Medulla oblongata (tissue), 1 donor: ENCODE results near the gene KIF1A.
"Not testable (repeated sequence)": the region's sequence is repeated elsewhere in the genome, so short reads cannot be mapped to it uniquely, and the experiment has no call there.

Experiments used
- DNase-seq: peaks from one replicate; pipeline ENCODE4 v3.0.0-alpha.2; 2015; ENCODE audit errors: extremely low spot score

The KIF1A gene

DNA sequence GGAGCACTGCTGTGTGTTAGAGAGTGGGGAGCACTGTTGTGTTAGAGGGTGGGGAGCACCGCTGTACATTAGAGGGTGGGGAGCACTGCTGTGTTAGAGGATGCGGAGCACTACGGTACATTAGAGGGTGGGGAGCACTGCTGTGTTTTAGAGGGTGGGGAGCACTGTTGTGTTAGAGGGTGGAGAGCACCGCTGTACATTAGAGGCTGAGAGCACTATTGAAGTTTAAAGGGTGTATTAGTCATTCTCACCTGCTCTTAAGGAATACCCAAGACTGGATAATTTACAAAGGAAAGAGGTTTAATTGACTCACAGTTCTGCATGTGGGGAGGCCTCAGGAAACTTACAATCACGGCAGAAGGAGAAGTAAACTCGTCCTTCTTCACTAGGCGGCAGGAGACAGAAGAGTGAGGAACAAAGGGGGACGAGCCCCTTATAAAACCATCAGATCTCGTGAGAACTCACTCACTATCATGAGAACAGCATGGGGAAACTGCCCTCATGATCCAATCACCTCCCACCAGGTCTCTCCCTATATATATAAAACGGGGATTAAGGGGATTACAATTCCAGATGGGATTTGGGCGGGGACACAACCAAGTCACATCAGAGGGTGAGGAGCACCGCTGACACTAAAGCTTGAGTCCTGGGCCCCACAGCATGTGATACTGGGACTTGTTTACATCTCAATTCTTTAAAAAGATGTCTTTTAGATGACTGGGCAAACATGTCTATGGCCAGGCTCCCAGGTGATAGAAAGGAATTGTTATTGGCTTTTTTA lies 29.1 kb upstream of the KIF1A start:
- DNase-seq = no peak

DNA sequence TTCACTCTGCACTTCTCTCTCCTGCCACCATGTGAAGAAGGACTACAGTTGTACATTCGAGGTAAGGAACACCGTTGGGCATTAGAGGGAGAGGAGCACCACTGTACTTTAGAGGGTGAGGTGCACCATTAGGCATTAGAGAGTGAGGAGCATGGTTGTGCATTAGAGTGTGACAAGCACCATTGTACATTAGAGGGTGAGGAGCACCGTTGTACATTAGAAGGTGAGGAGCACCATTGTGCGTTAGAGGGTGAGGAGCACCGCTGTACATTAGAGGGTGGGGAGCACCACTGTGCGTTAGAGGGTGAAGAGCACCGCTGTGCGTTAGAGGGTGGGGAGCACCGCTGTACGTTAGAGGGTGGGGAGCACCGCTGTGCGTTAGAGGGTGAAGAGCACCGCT lies 27.8 kb upstream of the KIF1A start:
- no peak for DNase-seq

DNA sequence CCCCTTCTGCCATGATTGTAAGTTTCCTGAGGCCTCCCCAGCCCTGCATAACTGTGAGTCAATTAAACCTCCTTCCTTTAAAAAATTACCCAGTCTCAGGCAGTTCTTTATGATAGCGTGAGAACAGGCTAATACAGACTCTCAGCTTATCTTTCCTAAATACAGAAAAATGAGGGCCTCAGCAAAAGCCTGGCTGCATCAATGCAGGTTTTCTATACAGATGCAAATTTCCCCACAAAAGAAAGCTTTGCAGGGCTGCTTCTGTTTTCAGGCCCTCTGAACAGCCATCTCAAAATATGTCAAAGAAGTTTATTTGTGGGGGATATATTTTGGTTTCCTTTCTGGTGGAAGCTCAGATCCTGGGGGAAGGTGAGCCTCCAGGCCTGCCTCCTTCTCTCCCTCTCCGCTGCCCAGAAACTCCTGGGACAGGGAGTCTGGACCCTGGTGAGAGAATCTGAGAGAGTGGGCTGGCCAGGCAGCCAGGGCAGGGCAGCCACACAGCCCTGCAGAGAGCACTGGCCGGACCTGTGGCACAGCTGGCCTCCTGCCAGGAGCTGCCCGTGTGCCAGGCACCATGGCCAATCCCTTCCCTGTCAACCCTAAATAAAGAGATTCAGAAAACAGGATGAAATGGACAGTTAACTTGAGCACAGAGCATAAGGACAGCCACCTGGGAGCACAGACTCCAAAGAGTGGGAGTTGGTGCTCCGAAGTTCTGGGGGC lies 27.0 kb upstream of the KIF1A start:
- DNase-seq = no peak

DNA sequence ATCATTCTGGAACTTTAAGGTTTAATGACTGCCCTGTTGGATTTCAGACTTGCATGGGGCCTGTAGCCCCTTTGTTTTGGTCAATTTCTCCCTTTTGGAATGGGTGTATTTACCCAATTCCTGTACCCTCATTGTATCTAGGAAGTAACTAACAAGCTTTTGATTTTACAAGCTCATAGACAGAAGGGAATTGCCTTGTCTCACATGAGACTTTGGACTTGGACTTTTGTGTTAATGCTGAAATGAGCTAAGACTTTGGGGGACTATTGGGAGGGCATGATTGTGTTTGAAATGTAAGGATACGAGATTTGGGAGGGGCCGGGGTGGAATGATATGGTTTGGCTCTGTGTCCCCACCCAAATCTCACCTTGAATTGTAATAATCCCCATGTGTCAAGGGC lies 26.3 kb upstream of the KIF1A start:
- not testable (repeated sequence) for DNase-seq

DNA sequence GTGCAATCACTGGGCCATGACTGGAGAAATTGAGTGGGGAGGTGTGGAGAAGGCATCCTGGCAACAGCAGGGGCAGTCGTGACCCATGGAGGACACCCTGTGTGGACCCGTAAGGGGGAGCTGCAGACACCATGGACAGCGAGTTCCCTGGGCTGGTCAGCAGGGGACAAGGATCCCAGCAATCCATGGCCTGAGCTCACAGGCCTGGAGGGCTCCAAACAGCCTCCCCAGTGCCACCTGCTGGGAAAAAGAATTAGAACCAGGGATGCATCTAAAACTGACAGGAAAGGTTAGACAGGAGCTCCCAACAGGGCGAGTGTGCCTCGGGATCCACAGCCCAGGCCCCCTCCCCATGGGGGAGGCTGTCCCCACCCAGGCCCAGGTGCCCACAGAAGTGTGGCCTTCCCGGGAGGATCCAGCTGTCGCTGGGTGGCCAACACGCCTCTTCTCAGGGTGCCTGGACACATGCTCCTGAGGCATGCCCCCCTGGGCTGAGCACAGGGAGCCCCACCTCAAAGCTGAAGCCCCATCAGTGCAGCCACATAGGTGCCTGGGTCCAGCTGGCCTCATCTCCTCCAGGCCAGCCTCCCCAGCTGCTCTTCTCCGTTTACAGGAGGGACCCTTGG lies 20.5 kb upstream of the KIF1A start:
- peak; percentile 90 for DNase-seq

DNA sequence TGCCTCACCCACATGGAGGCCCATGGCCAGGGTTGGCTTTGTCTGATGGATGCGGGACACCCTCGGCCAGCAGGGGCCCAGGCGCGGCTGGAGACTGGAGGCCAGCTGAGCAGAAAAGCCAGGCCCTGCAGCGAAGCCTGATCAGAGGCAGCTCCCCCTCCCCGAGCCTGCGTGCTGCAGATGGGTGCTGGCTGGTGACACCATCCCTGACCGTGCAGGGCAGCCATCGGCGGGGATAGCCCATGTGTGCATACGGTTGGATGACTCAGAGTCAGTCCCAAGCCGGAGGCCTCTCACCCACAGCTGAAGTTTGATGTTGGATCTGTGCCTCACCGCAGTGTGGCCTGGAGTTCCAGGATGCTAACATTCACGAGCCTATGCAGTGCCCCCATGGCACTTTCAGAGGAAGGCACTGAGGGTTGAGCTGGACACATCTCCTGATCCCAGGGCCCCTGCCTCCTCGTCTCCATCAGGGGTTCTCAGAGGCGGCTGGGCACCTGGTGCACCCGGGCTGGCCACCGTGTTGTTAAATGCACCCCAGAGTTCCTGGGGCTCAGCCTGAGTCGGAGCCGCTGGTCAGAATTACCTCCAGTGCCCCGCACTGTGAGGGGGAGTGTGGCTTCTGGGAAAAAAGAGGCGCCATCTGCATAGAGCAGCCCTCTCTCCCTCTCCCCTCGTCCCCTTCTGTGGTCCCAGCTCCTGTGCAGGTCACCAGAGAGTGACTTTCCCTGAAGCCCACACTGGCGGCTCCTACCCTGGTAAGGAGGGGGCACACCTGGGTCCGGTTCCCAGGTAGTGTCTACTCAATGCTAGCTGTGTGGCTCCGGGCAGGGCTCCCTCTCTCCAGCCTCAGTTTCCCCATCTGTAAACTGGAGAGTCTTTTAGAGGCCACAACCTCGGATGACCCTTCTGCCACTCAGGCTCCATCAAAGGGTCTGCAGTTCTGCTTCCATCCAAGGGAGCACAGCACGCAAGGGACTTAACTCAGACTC lies 19.4 kb upstream of the KIF1A start:
- no peak for DNase-seq

DNA sequence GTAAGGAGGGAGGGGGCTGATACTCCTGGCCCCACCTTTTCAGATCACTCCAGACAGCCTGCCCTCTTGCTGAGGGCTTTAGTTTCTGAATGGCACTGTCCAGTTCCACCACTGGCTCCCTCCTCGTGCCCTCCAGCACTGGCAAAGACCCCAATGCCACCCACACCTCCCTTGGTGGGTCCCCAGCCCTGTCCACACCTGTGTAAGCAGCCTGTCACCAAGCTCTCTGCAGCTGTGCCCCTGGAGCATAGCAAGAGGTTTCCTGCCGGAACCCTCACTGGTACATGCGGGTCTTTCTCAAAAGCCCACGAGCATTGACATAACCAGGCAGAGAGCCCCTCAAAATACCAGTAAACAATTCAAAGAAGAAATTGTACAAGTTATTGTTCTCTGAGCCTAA lies 17.6 kb upstream of the KIF1A start:
- DNase-seq = no peak

DNA sequence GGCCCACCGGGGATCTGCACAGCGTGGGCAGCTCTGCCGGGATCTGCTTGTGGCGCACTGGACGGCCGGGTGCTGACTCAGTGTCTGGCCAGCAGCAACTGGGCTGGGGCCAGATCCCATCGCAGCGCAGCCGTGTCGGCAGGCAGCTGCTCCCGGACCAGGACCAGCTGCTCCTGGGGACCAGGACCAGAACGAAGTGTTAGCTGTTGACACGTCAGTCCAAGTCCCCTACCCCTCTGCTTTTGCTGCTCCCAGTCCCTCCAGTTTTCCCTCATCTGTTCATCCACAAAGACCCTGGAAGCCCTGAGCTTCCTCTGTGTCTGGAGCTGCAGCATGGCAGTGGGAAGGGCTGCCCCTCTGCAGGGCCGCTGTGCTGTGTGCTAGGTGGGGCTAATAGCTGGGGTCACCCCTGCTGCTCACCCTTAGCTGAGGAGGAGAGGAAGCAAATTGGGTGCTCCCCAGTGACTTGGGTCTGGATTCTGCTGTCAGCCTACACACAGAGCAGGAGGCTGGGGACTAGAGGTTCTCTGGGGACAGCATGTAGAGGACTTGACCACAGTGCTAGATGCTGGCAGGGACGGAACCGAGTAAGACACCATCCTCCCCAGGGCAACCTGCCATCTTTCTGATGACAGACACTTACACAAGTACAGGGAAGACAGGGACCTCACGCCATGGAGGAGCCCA lies 16.9 kb upstream of the KIF1A start:
- DNase-seq = peak; percentile 64

DNA sequence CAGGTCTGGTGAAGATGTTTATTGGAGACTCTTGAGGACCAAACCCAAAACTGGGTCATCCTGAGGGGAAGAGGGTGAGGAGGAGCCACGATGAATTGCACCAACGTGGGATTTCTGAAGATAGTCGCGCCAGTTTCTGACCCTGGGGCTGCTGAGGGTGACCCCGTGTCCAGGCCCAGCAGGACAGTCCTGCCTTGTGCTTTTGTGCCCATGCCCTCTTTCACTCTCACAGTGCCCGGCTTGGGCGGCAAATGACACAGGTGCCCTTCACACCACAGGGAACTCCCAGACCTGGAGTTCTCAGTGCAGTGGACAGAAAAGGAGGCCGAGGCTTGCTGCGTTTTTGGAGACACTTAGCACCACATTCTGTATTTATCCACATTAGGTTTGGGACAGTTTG lies 15.5 kb upstream of the KIF1A start:
- DNase-seq = no peak

DNA sequence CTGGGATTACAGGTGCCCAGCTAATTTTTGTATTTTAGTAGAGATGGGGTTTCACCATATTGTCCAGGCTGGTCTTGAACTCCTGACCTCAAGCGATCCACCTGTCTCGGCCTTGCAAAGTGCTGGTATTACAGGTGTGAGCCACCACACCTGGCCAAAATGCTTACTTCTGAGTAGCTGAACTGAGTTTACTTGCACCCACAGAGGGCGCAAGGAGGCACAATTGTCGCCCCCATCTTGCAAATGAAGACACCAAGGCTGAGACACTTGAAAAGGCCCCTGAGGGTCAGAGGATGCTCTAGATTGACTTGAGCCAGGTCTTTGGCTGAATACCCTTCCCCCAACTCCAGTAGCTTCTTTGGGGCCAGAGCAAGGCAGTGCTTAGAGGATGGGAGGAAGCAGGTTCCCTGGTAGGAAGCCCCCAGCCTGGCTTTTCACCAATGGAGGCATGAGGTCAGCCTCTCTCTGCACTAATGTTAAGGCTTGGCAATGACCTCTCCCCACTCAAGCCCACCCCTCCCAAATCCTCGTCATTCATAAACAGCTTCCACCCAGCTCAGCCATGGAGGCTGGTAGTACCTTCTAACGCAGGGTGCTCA lies 14.5 kb upstream of the KIF1A start:
- DNase-seq = no peak

DNA sequence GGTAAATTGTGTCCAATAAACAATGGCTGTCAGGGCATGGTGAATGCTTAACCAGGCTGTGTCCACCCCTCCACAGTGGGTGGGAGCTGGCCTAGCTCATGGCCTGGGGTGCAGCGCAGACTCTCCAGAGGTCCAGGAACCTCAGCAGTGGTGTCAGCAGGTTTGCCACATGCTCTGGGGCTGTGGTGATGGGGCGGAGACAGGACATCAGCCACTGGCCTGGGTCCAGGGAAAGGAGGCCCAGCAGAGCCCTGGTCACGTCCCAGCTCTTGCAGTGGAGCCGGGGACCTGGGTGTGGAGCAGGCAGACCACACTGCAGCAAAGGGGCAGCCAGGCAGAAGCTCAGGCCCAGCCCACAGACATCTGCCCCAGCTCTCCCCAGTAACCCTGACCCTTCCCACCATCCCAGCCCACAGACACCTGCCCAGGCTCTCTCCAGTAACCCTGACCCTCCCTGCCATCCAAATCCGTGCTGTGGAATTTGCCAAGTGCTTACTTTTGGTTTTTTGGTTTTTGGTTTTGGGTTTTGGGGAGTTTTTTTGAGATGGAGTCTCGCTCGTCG lies 13.8 kb upstream of the KIF1A start:
- no peak for DNase-seq

DNA sequence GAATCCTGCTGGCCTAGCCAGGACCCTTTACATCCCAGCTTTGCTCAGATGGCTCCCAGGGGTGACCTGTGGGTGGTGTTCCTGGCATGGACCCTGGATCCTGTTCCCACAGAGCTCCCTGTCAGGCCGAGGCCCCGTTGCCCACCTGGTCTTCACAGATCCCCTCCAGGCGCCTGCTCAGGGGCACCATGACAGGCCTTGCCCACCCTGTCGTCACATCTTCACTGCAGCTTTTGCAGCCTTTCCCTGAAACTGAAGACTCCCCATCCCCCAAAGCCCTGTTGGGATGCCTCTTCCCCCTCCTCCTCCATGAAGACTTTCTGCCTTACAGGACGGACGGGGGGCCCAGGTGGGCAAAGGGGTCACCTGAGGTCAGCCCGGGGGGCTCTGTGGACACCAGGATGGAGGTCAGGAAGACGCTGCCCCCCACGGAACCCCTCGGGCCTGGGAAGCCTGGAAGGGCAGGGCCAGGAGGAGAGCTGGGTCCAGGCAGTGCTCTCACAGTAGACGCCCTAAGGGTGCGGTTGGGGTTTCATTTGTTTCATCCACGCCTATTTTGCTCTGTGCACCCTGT lies 13.0 kb upstream of the KIF1A start:
- DNase-seq = no peak

DNA sequence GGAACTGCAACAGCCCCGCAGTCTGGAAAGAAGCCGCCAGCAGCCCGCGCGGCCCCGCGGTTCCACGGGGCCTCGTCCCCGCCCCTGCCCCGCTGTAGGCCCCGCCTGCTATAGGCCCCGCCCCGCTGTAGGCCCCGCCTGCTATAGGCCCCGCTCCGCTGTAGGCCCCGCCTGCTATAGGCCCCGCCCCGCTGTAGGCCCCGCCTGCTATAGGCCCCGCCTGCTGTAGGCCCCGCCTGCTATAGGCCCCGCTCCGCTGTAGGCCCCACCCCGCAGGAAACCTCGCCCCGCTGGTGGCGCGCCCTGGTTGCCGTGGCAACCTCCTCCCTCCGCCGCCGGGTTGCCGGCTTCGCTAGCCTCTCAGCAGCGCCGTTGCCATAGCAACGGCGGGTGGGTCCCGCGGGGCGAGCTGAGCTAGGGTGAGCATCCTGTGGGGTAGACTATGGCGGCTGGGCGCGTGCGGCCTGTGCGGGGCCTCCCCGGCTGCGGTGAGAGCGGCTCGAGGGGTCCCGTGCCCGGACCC lies 12.2 kb upstream of the KIF1A start:
- peak; percentile 90 for DNase-seq

DNA sequence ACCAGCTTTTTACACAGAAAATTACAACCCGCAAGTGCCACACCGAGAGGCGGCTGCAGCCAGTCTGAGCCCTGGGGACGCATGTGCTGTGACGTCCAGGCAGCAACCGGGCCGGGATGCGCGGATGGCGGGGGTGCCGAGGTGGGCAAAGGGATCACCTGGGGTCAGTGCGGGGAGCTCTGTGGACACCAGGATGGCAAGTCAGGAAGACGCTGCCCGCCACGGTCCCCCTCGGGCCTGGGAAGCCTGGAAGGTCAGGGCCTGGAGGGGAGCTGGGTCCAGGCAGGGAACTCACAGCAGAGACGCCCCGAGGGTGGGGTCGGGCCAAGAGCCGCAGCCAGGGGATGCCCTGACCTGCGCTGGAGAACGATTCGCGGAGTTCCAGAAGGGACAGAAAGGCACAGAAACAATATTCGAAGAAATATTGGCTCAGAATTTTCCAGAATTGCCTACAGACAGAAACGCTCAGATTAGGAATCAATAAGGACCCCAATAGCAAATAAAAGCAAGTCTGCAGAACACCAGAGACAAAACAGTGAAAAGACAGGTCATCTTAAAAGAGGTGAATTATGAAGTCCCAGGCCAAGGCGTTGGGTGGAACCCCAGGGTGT lies 11.7 kb upstream of the KIF1A start:
- no peak for DNase-seq

DNA sequence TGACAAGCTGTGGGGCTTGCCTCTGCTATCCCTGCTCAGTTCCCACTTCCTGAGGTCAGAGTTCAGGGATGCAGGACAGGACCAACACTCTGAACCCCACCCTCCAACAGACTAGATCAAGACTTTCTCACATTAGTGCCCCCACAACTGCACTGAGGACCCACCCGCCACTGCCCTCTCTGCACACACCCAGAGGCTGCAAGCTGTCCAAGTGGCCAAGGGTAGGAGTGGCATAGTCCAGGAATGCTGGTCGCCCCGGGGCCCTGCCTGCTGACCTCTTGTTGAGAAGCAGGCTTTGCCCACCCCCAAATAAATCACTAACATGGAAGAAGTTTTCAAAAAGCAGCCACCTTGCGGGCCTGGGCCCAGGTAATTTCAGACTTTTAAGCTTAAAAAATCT lies 5.5 kb upstream of the KIF1A start:
- DNase-seq = no peak

DNA sequence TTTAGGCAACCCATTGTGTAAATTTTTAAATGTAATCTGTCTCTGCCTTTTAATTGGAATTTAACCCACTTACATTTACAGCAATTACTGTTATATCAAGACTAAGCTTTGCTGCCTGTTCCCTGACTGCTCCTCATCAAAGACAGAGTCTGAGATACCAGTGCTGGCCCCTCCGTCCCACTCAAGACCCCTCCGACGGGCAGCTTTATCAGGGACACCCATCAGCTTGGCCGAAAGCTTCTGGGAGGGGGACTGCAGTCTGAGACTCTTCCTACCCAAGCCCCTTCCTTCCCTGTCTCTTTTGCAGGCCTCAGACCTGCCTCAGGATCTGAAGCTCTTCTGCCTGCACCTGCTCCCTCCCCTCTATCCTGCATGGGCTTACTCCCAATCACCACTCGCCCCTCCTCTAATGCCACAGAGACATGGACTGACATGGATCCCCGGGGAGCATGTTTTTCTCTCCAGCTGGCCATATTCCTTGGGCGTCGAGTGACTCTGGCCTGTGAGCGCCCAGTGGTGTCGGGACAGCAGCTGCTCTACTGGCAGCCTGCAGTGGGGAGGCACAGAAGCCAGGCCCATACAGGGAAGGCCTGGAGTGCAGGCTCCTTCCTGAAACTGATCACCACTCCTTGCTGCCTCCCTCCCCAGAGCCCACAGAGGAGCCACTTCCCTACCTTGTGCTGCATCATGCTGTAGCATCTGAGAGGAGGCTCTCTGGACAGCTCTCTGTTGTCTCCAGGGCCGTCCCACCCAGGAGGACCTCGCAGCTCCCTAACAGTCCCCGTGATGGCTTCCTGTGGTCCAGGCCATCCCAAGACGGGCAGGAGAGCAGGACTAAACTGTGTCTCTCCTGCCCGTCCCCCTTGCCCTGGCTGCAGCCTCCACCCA lies 3.7 kb upstream of the KIF1A start:
- DNase-seq = no peak

DNA sequence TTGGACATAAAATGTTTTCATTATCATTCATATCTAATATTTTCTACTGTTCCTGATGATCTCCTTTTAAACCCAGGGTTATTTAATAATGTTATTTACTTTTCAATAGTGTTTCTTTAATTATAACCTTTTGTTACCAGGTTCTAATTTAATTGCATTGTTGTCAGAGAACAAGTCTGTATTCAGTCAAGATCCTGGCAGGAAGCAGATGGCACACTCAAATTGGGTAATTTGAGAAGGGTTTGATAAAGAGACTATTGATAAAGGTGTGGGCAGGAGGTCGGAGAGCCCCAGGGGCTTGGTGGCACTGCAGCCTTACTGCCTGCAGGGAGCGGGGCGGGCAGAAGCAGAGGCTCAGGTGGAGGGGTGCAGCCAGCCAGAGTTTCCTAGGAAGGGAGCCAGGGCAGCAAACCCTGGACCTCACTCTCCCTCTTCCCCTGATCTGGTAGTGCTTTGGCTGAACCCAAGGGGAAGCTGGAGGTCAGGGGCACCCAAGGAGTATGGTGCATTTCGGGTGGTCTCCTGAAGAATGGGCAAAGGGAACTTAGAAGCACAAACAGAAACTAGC lies 2.3 kb upstream of the KIF1A start:
- no peak for DNase-seq

DNA sequence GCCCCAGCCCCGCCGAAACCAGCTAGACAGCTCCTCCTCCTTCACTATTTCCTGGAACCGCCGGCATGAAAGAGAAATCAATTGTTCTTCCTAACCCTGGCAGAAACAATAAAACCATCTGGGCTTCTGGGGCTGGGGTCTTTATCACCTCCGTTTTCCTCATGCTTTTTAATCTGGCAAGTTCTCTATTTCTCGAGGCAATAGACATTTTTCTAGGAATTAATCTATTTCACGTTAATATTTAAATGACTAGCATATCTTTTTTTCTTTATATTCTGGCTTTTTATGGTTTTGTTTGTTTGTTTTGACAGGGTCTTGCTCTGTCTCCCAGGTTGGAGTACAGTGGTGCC lies 1.4 kb upstream of the KIF1A start:
- no peak for DNase-seq
